B cell (primary cell): ENCODE results near the gene NUSAP1. TPM values are rescaled to one million over a fixed set of nuclear protein-coding genes. Genes with fewer than 3 reads are reported as not detected.

Experiments used
- ATAC-seq: fragments of 200-7000 bp; cut with Tn5 transposase; one replicate; pipeline ENCODE4 v1.10.0; 2021; ENCODE audit warnings: low read depth, mild to moderate bottlenecking, moderate number of reproducible peaks, moderate library complexity
- CTCF ChIA-PET: fragments of 350-600 bp; sonication (Branson Sonifier 250); formaldehyde crosslinking; loops from one replicate; lab custom pipeline; 2021; ENCODE audit warnings: antibody characterized with exemption, inconsistent platforms; lab: Charles Lee
- POLR2A ChIA-PET: fragments of 350-600 bp; sonication (Branson Sonifier 250); formaldehyde crosslinking; loops from one replicate; lab custom pipeline; 2021; ENCODE audit warnings: antibody characterized with exemption; lab: Charles Lee
- DNase-seq: peaks from one replicate; pipeline ENCODE4 v3.0.0; 2013
- H2AFZ ChIP-seq: 2 replicates; pipeline ENCODE4 v1.6.1; 2012; ENCODE audit warnings: mild to moderate bottlenecking, low read depth, low read length; ENCODE audit not compliant: insufficient read depth, poor library complexity, severe bottlenecking
- H3K27ac ChIP-seq, 2 donors: 1 replicate in 1 of 2; 2 replicates in 1 of 2; pipeline ENCODE4 v1.5.1; 2012 to 2013; ENCODE audit warnings: low read length in 2 of 2, mild to moderate bottlenecking in 2 of 2, moderate library complexity in 1 of 2
- H3K27me3 ChIP-seq, 4 experiments: fragments of 200-600 bp in 1 of 4; sonication (generic) in 1 of 4; replicated peaks in 1 of 4; 1 replicate in 2 of 4; 2 replicates in 2 of 4; pipeline versions ENCODE4 v1.6.1 to v1.7.0; 2013 to 2016; ENCODE audit warnings: low read length in 3 of 4, mild to moderate bottlenecking in 2 of 4, mixed read lengths in 1 of 4, moderate library complexity in 1 of 4; ENCODE audit not compliant: insufficient read depth in 4 of 4, control insufficient read depth in 3 of 4; ENCODE audit errors: control extremely low read depth in 1 of 4
- H3K36me3 ChIP-seq, 2 experiments: replicated peaks in 1 of 2; 1 replicate in 1 of 2; 2 replicates in 1 of 2; pipeline versions ENCODE4 v1.6.1 to v1.7.1; 2013; ENCODE audit warnings: low read length in 1 of 2; ENCODE audit not compliant: insufficient read depth in 2 of 2, control insufficient read depth in 1 of 2; ENCODE audit errors: control extremely low read depth in 1 of 2, extremely low read depth in 1 of 2
- H3K4me1 ChIP-seq, 2 donors: fragments of 200-600 bp in 1 of 2; sonication (generic) in 1 of 2; 1 replicate in 1 of 2; 2 replicates in 1 of 2; pipeline versions ENCODE4 v1.5.1 to v1.6.1; 2013 to 2017; ENCODE audit warnings: low read length in 2 of 2; ENCODE audit not compliant: control insufficient read depth in 2 of 2, insufficient read depth in 2 of 2
- H3K4me2 ChIP-seq: replicated peaks from 2 replicates; pipeline ENCODE3; 2012; ENCODE audit warnings: mild to moderate bottlenecking, low read depth, low read length; ENCODE audit not compliant: poor library complexity, severe bottlenecking
- H3K4me3 ChIP-seq, 5 experiments: fragments of 200-600 bp in 1 of 5; sonication (generic) in 1 of 5; 1 replicate in 3 of 5; 2 replicates in 2 of 5; pipeline versions ENCODE4 v1.5.1 to v1.7.0; 2011 to 2016; ENCODE audit warnings: low read length in 4 of 5, mild to moderate bottlenecking in 4 of 5, low read depth in 2 of 5, control low read depth in 1 of 5, moderate library complexity in 1 of 5; ENCODE audit not compliant: insufficient read depth in 1 of 5; ENCODE audit errors: control extremely low read depth in 1 of 5, extremely low read depth in 1 of 5
- H3K79me2 ChIP-seq: fragments of 200-600 bp; sonication (generic); one replicate; pipeline ENCODE4 v1.6.0; 2016; ENCODE audit warnings: low read length; ENCODE audit not compliant: control insufficient read depth, insufficient read depth
- H3K9ac ChIP-seq: fragments of 200-600 bp; sonication (generic); 2 replicates; pipeline ENCODE4 v1.6.1; 2017; ENCODE audit warnings: mild to moderate bottlenecking, low read length, moderate library complexity
- H3K9me3 ChIP-seq, 3 donors: one replicate each; pipeline versions ENCODE4 v1.6.1 to v1.7.1; 2013; ENCODE audit warnings: low read length in 2 of 3; ENCODE audit not compliant: control insufficient read depth in 2 of 3, insufficient read depth in 1 of 3; ENCODE audit errors: control extremely low read depth in 1 of 3
- H4K20me1 ChIP-seq: 2 replicates; pipeline ENCODE4 v1.6.0; 2012; ENCODE audit warnings: mild to moderate bottlenecking, low read length; ENCODE audit not compliant: insufficient read depth, control insufficient read depth, poor library complexity, severe bottlenecking
- H3K27ac Mint-ChIP-seq: one replicate; pipeline ENCODE4 v1.8.0; 2021; ENCODE audit warnings: mixed read lengths
- H3K27me3 Mint-ChIP-seq: one replicate; pipeline ENCODE4 v1.8.0; 2021; ENCODE audit warnings: mixed read lengths
- H3K4me1 Mint-ChIP-seq: one replicate; pipeline ENCODE4 v1.8.0; 2021; ENCODE audit warnings: mixed read lengths
- H3K4me3 Mint-ChIP-seq: one replicate; pipeline ENCODE4 v1.8.0; 2021; ENCODE audit warnings: mixed read lengths
- H3K9me3 Mint-ChIP-seq: one replicate; pipeline ENCODE4 v1.8.0; 2022; ENCODE audit warnings: mixed read lengths; ENCODE audit not compliant: insufficient read depth
- EZH2 ChIP-seq: IDR thresholded peaks from 2 replicates; pipeline ENCODE4 v1.6.1; 2012; ENCODE audit warnings: borderline replicate concordance, low read depth, mild to moderate bottlenecking, moderate library complexity, low read length; ENCODE audit not compliant: insufficient read depth, poor library complexity, severe bottlenecking
- WGBS: methylation state at CpG from one replicate; pipeline ENCODE4 v1.1.5; 2013; ENCODE audit warnings: missing lambda C conversion rate; ENCODE audit not compliant: insufficient coverage; 5-methylcytosine and 5-hydroxymethylcytosine counted together
- intact Hi-C: fragments of 100-400 bp; cut with micrococcal nuclease; formaldehyde crosslinking; loops from one replicate; pipeline ENCODE4 v1.10.0; 2022
- polyA plus RNA-seq: library from polyadenylated mRNA; depleted of rRNA; stranded (reverse); fragments of >200 nt; gene quantifications from 2 replicates; pipeline ENCODE4 v1.2.3, GENCODE V29; 2012
- total RNA-seq, 2 donors: library from RNA; stranded (reverse); fragments of 120-200 nt in 1 of 2; gene quantifications; 1 replicate in 1 of 2; 2 replicates in 1 of 2; pipeline versions ENCODE4 v1.2.3 to v1.2.4, GENCODE V29; 2013 to 2022
- TF ChIP-seq, protein P1 (sequence below): fragments of 200-600 bp; IDR thresholded peaks from one replicate; pipeline ENCODE4 v1.8.0; 2022; ENCODE audit warnings: antibody characterized with exemption, mild to moderate bottlenecking

The NUSAP1 gene
- total and polyA plus RNA-seq, 2 donors (not counting 1 experiment from before 2014, with no cell fraction given): 5.4 to 8.3 TPM

- no peak overlapping the region for H3K4me3 Mint-ChIP-seq
- TF ChIP-seq, protein P1, sequence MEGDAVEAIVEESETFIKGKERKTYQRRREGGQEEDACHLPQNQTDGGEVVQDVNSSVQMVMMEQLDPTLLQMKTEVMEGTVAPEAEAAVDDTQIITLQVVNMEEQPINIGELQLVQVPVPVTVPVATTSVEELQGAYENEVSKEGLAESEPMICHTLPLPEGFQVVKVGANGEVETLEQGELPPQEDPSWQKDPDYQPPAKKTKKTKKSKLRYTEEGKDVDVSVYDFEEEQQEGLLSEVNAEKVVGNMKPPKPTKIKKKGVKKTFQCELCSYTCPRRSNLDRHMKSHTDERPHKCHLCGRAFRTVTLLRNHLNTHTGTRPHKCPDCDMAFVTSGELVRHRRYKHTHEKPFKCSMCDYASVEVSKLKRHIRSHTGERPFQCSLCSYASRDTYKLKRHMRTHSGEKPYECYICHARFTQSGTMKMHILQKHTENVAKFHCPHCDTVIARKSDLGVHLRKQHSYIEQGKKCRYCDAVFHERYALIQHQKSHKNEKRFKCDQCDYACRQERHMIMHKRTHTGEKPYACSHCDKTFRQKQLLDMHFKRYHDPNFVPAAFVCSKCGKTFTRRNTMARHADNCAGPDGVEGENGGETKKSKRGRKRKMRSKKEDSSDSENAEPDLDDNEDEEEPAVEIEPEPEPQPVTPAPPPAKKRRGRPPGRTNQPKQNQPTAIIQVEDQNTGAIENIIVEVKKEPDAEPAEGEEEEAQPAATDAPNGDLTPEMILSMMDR: no peak
- no peak for TF ChIP-seq EZH2
- Histone ChIP-seq H3K4me1 (no peaks in the 10 kb centered on the region), H3K4me2 (no peak overlapping the region), H3K9me3 (no peaks in the 10 kb centered on the region), H3K36me3 (peaks cover 1 to 7% of the 10 kb centered on the region in 2 experiments), H3K79me2 (peaks cover 11% of the 10 kb centered on the region), H3K4me3 (no peak overlapping the region), H4K20me1 (no peaks in the 10 kb centered on the region), H3K27ac (no peak overlapping the region), H2AFZ (no peak overlapping the region), H3K27me3 (no peaks in the 10 kb centered on the region), H3K9ac (no peak overlapping the region)
- H3K27me3 Mint-ChIP-seq: no peaks in the 10 kb centered on the region
- POLR2A ChIA-PET: no interaction called here
- no peak for DNase-seq
- 93% methylated on average over 3 of the region's 5 CpGs for WGBS
- no peaks in the 10 kb centered on the region for H3K4me1 Mint-ChIP-seq
- ATAC-seq: no peak
- H3K9me3 Mint-ChIP-seq: no peaks in the 10 kb centered on the region
- CTCF ChIA-PET: interaction anchor here (0.7 kb wide), 1 partner anchor 11 kb away, joined by 4 read pairs; no protein-coding TSS in a partner anchor
- intact Hi-C loops: no loop called here
- H3K27ac Mint-ChIP-seq: no peak overlapping the region
Measured at GRCh38 chr15:41347236-41347635, 14.6 kb downstream of the NUSAP1 start.

- ATAC-seq (no peak), DNase-seq (no peak)
- H2AFZ ChIP-seq: no peak overlapping the region
- POLR2A ChIA-PET: no interaction called here
- no peak overlapping the region for H3K9ac ChIP-seq
- H3K9me3 ChIP-seq: no peaks in the 10 kb centered on the region
- H3K4me3 ChIP-seq: no peak overlapping the region
- H3K27me3 ChIP-seq: no peaks in the 10 kb centered on the region
- no peak overlapping the region for H3K27ac ChIP-seq
- WGBS: no CpG with 5 or more reads among the region's 10 CpGs
- H3K4me1 ChIP-seq: no peaks in the 10 kb centered on the region
- TF ChIP-seq, protein P1: no peak
- TF ChIP-seq EZH2: no peak
- Mint-ChIP-seq H3K4me3 (no peak overlapping the region), H3K27me3 (no peaks in the 10 kb centered on the region), H3K27ac (no peak overlapping the region), H3K4me1 (no peaks in the 10 kb centered on the region), H3K9me3 (no peaks in the 10 kb centered on the region)
- H4K20me1 ChIP-seq: no peaks in the 10 kb centered on the region
- no peak overlapping the region for H3K4me2 ChIP-seq
- intact Hi-C loops: no loop called here
- peaks cover 1 to 7% of the 10 kb centered on the region in 2 experiments for H3K36me3 ChIP-seq
- CTCF ChIA-PET: no interaction called here
- H3K79me2 ChIP-seq: peaks cover 2% of the 10 kb centered on the region
Measured at GRCh38 chr15:41350057-41350717, 17.5 kb downstream of the NUSAP1 start.
